Right kidney (tissue), 1 donor: ENCODE data around the gene MAPKBP1.

Source experiments
- DNase-seq: peaks from one replicate; pipeline ENCODE4 v3.0.0-alpha.2; 2016

Gene MAPKBP1

GRCh38 chr15:41809121-41809520 lies 34.8 kb downstream of the MAPKBP1 start:
- DNase-seq = no peak

- DNase-seq = no peak
Observed at GRCh38 chr15:41809526-41810220, 35.4 kb downstream of the MAPKBP1 start.

GRCh38 chr15:41810651-41811431 lies 36.6 kb downstream of the MAPKBP1 start:
- no peak for DNase-seq

- peak; percentile 53 for DNase-seq
Observed at GRCh38 chr15:41811432-41812195, 37.3 kb downstream of the MAPKBP1 start.

DNA sequence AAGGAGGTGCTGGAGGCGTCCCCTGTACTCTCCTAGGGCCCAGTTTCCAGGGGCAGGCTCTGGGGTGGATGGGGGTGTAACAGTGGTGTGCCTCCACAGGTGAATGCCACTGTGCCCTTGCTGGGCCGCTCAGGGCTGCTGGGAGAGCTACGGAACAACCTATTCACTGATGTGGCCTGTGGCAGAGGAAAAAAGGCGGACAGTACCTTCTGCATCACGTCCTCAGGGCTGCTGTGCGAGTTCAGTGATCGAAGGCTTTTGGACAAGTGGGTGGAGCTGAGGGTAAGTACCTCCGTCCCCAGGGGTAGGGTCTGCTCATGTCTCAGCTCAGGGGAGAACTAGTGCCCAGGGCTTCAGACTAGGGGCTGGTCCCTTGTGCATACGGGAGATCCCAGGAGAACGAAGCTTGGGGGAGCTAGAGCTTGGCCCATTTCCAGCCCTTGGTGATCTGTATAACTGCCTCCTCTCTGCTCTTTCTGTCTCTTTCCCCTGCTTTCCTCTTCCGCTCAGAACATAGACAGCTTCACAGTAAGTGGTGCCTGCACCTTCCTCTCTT lies 38.6 kb downstream of the MAPKBP1 start:
- no peak for DNase-seq

- no peak for DNase-seq
Observed at GRCh38 chr15:41813426-41813825, 39.1 kb downstream of the MAPKBP1 start.

DNA sequence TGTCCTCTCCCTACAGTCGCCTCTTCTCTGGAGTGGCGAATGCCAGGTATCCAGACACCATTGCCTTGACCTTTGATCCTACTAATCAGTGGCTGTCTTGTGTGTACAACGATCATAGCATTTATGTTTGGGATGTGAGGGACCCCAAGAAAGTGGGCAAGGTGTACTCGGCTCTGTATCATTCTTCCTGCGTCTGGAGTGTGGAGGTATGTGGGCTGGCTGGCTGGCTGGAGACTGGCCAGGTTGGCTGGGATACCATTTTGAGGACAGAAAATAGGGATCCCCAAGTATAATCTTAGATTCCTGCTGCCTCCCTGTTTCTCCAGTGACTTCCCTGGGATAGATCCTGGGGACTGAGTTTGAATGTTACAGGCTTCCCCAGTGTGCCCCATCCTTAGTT lies 40.2 kb downstream of the MAPKBP1 start:
- DNase-seq = no peak

- DNase-seq = no peak
Observed at GRCh38 chr15:41816788-41817187, 42.5 kb downstream of the MAPKBP1 start.

DNA sequence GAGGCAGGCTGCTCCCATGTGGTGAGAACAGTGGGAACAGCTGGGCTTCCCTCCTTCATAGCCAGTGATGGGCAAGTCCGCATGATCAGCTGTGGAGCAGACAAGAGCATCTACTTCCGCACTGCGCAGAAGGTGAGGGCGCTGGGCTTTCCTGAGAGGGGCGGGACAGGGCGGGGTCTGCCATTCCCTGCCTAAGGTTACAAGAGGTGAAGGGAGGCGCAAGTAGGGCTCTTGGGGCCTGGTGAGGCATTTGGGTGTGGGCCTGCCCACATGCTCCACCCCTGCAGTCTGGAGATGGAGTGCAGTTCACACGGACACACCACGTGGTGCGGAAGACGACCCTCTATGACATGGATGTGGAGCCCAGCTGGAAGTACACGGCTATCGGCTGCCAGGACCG lies 43.0 kb downstream of the MAPKBP1 start:
- DNase-seq = no peak

DNA sequence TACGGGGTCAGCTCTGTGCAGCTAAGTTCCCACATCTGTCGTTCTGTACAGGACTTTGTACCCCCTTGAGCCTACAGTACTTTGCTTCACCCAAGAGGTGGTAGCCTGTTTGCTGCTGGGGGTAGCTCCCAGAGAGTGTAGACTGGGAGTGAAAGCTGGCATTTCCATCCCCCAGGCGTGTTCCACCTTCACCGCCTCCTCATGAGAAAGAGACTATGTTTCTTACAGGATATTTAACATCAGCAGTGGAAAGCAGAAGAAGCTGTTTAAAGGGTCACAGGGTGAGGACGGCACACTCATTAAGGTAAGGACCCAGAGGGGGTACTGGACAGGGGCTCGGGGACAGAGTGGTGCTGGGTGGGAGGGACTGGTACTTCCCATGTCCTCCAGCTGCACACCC lies 43.5 kb downstream of the MAPKBP1 start:
- no peak for DNase-seq

DNA sequence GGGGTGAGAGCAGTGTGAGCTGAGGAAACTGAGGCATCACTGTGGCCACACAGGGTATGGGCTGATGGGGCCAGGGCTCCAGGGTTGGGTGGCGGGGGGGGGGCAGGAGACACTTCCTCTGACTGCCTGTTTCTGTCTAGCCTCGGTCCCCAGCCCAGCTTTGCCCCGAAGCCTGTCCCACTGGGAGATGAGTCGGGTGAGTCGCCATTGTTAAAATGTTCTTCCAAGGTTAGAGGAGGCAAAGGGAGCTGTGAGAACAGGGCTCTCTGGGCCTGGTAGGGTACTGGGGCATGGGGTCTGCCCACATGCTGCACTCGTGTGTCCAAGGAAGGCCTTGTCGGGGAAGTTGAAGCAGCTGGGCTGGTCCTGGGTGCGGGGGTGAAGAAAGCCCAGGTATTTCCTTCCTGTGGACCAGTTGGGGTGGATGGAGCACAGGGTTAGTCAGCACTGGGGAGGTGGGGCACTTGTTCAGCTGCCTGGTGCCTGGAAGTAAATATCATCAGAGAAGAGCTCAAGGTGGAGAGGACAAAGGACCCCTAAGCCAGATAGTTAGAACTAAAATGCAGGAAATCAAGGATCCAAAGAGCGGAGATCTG lies 45.3 kb downstream of the MAPKBP1 start:
- DNase-seq = no peak

- no peak for DNase-seq
Observed at GRCh38 chr15:41820791-41821423, 46.6 kb downstream of the MAPKBP1 start.

DNA sequence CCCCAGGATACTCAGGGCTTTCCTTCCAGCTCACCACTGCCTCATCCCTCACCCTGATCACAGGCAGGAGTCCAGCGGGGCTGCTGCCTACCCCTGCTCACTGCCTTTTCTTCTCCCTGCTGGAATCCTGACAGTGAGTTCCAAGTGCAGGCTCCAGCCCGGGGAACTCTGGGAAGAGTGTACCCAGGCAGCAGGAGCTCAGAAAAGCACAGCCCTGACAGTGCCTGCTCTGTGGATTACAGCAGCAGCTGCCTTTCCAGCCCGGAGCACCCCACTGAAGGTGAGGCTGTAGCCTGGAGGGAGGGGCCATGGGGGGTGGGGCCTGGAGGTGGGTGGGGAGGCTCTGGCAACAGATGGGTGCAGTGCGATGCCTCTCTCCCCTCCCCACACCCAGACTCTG lies 47.5 kb downstream of the MAPKBP1 start:
- no peak for DNase-seq

- DNase-seq = no peak
Observed at GRCh38 chr15:41822471-41822870, 48.2 kb downstream of the MAPKBP1 start.

GRCh38 chr15:41822957-41823356 lies 48.7 kb downstream of the MAPKBP1 start:
- DNase-seq = no peak

DNA sequence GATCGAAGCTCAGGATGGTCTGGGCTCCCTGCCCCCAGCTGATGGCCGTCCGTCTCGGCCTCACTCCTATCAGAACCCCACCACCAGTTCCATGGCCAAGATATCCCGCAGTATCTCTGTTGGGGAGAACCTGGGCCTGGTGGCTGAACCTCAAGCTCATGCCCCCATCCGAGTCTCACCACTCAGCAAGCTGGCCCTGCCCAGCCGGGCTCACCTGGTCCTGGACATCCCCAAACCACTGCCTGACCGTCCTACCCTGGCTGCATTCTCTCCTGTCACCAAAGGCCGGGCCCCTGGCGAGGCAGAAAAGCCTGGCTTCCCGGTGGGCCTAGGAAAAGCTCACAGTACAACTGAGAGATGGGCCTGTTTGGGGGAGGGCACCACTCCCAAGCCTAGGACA lies 49.2 kb downstream of the MAPKBP1 start:
- DNase-seq = no peak

DNA sequence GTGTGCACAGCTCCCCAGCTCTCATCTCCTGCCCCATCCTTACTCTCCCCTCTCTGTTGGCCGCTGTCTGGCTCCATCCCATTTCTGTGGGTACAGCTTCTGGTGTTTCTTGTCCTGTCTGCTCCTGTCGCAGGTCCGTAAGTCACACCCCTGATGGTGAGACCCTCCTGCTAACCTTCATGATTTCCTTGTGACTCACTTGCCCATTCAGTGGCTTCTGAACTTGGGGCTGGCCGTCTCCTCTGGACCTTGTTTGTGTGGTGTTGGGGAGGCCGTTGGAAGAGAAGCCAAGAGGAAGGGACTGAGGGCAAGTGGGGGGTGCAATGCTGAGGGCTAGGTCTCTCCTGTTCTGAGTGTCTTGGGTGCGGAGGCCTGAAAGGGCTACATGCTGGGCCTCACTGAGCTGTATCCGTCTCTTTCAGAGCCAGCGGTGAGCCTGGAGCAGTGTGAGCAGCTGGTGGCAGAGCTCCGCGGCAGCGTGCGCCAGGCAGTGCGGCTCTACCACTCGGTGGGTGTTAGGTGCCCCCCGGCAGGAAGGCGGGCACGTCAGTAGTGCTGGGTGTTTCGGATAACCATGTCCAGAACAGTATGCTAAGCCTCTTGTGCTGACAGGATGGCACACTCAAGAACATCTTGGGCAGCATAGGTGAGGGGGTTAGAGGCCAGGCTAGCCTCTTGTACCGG lies 49.9 kb downstream of the MAPKBP1 start:
- DNase-seq = no peak

DNA sequence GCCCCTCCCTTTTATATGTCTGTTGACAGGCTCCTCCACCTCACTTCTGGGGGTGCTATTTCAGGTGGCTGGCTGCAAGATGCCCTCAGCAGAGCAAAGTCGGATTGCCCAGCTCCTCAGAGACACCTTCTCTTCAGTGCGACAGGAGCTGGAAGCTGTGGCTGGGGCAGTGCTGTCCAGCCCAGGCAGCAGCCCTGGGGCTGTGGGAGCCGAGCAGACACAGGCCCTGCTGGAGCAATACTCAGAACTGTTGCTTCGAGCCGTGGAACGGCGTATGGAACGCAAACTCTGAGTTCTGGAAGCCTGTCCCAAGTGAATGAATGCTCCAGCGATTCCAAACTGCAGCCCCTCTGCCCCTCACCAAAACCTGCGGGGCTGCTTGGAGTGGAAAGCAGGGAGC lies 50.9 kb downstream of the MAPKBP1 start:
- no peak for DNase-seq

GRCh38 chr15:41825572-41826535 lies 51.6 kb downstream of the MAPKBP1 start:
- DNase-seq = no peak

DNA sequence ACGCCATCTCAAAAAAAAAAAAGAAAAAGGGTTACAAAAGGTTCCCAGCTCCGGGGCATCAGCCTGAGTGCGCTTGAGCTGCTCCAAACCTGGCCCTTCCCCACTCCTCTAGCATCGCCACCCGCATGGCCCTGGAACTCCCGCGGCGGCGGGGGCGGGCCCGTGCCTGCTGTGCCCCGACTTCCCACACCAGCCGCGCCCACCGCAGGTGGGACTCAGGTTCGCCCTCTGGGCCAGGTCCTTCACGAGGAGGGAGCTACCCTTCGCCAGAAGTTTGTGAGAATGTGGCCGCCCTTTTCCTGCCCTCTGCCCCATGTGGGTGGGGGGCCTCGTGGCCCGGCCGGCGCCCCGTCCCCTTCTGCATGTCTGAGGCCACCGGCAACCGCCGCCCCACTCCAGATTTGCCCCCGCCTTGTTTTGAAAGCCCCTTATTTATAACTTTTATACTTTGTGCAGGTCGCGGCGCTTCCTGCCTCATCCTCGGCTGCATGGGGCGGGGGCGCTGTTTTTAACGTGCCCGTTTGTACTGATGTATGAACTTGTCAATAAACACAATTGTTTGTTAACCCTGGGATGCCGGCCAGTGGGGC lies 53.1 kb downstream of the MAPKBP1 start:
- DNase-seq = peak; percentile 74
